Karpas-422 (cell line): ENCODE measurements around the gene GSDME. TPM values are rescaled to one million over a fixed set of nuclear protein-coding genes. Genes with fewer than 3 reads are reported as not detected.

Experiments
- DNase-seq: peaks from one replicate; pipeline ENCODE4 v3.0.0-alpha.2; 2015
- H2AFZ ChIP-seq: fragments of 200-600 bp; sonication (generic); 2 replicates; pipeline ENCODE4 v1.6.1; 2014; ENCODE audit warnings: antibody characterized with exemption, low read length, mixed read lengths
- H3K27ac ChIP-seq: fragments of 200-600 bp; sonication (generic); 2 replicates; pipeline ENCODE4 v1.5.1; 2014; ENCODE audit warnings: mild to moderate bottlenecking, low read length, moderate library complexity
- H3K27me3 ChIP-seq: fragments of 200-600 bp; sonication (generic); 2 replicates; pipeline ENCODE4 v1.6.1; 2014; ENCODE audit warnings: low read length, mixed read lengths
- H3K36me3 ChIP-seq: fragments of 200-600 bp; sonication (generic); 2 replicates; pipeline ENCODE4 v1.6.1; 2014; ENCODE audit warnings: low read length, mixed read lengths; ENCODE audit not compliant: insufficient read depth
- H3K4me1 ChIP-seq: fragments of 200-600 bp; sonication (generic); 2 replicates; pipeline ENCODE4 v1.6.1; 2014; ENCODE audit warnings: mild to moderate bottlenecking, low read length, mixed read lengths
- H3K4me2 ChIP-seq: fragments of 200-600 bp; sonication (generic); 2 replicates; pipeline ENCODE4 v1.6.1; 2014; ENCODE audit warnings: low read length, low read depth, mild to moderate bottlenecking; ENCODE audit not compliant: poor library complexity, severe bottlenecking
- H3K4me3 ChIP-seq: fragments of 200-600 bp; sonication (generic); 2 replicates; pipeline ENCODE4 v1.5.1; 2014; ENCODE audit warnings: mild to moderate bottlenecking, antibody characterized with exemption, low read length, mixed read lengths
- H3K79me2 ChIP-seq: fragments of 200-600 bp; sonication (generic); 2 replicates; pipeline ENCODE4 v1.6.1; 2014; ENCODE audit warnings: mild to moderate bottlenecking, low read length, mixed read lengths
- H3K9ac ChIP-seq: fragments of 200-600 bp; sonication (generic); 2 replicates; pipeline ENCODE4 v1.6.0; 2014; ENCODE audit warnings: low read length
- H3K9me2 ChIP-seq: fragments of 200-600 bp; sonication (generic), shearing (Covaris generic); replicated peaks from 2 replicates; pipeline ENCODE4 v1.6.0; 2014; ENCODE audit warnings: mild to moderate bottlenecking, low read length, moderate library complexity; ENCODE audit not compliant: insufficient read depth
- H3K9me3 ChIP-seq: fragments of 300-700, 200-600 bp; sonication (generic); 2 replicates; pipeline ENCODE4 v1.6.1; 2014; ENCODE audit warnings: low read length, mixed read lengths
- H4K20me1 ChIP-seq: fragments of 200-600 bp; sonication (generic); 2 replicates; pipeline ENCODE4 v1.6.1; 2014; ENCODE audit warnings: mild to moderate bottlenecking, antibody characterized with exemption, low read length, low read depth; ENCODE audit not compliant: insufficient read depth
- total RNA-seq: library from RNA; depleted of rRNA; stranded (reverse); fragments of >200 nt; shearing (Covaris generic); gene quantifications from 2 replicates; pipeline ENCODE4 v1.2.3, GENCODE V29; 2014; ENCODE audit warnings: low replicate concordance

Gene GSDME
- total RNA-seq, 1 experiment from 2014 or later = 6.0 TPM

DNA sequence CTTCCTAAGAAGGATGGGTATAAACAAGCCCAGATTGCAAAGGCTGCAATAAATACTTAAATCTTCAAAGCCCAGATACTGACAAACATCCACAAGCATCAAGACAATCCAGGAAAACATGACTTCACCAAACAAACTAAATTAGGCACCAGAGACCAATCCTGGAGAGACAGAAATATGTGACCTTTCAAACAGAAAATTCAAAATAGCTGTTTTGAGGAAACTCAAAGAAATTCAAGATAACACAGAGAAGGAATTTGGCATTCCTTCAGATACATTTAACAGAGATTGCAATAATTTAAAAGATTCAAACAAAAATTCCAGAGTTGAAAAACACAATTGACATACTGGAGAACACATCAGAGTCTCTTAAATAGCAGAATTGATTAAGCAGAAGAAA, 23.0 kb downstream of the GSDME start:
- Histone ChIP-seq H3K4me3 (no peak overlapping the region), H3K4me1 (peaks cover 2% of the 10 kb centered on the region; the same call in 1 of the 2 replicates), H3K9ac (no peak overlapping the region), H3K79me2 (no peaks in the 10 kb centered on the region), H3K4me2 (no peak overlapping the region), H3K9me2 (no peaks in the 10 kb centered on the region), H4K20me1 (no peaks in the 10 kb centered on the region), H3K9me3 (no peaks in the 10 kb centered on the region), H3K27me3 (no peaks in the 10 kb centered on the region), H3K36me3 (no peaks in the 10 kb centered on the region), H2AFZ (no peak overlapping the region), H3K27ac (no peak overlapping the region)
- DNase-seq = no peak

DNA sequence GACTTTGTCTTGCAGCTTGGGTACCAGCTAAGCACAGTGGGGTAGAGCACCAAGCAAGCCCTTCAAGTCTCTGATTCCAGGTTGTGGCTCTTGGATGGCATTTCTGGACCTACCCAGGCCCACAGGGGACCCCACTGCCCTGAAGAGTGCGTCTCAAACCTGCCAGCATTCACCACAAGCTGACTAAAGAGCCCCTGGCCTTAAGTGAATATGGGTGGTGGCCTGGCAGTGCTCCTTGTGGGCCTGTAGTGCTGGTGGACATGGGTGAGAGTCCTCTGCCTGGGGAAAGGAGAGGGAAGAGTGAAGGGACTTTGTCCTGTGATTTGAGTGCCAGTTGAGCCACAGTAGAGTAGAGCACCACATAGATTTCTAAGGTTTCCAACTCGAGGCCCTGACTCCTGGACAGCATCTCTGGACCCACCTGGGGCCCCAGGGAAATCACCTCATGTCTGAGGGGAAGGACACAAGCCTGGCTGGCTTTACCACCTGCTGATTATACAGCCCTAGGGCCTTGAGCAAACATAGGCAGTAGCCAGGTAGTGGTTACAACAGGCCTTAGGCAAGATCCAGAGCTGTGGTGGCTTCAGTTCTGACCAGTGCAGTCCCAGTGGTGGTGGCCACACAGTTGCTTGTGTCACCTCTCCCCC, 23.7 kb downstream of the GSDME start:
- H3K4me2 ChIP-seq = no peak overlapping the region
- H3K9me3 ChIP-seq = no peaks in the 10 kb centered on the region
- H3K36me3 ChIP-seq = no peaks in the 10 kb centered on the region
- no peak overlapping the region for H3K4me3 ChIP-seq
- no peak overlapping the region for H3K27ac ChIP-seq
- no peak overlapping the region for H2AFZ ChIP-seq
- H4K20me1 ChIP-seq = no peaks in the 10 kb centered on the region
- no peak overlapping the region for H3K9ac ChIP-seq
- H3K27me3 ChIP-seq = no peaks in the 10 kb centered on the region
- DNase-seq = no peak
- no peaks in the 10 kb centered on the region for H3K9me2 ChIP-seq
- H3K79me2 ChIP-seq = no peaks in the 10 kb centered on the region
- H3K4me1 ChIP-seq = no peaks in the 10 kb centered on the region

DNA sequence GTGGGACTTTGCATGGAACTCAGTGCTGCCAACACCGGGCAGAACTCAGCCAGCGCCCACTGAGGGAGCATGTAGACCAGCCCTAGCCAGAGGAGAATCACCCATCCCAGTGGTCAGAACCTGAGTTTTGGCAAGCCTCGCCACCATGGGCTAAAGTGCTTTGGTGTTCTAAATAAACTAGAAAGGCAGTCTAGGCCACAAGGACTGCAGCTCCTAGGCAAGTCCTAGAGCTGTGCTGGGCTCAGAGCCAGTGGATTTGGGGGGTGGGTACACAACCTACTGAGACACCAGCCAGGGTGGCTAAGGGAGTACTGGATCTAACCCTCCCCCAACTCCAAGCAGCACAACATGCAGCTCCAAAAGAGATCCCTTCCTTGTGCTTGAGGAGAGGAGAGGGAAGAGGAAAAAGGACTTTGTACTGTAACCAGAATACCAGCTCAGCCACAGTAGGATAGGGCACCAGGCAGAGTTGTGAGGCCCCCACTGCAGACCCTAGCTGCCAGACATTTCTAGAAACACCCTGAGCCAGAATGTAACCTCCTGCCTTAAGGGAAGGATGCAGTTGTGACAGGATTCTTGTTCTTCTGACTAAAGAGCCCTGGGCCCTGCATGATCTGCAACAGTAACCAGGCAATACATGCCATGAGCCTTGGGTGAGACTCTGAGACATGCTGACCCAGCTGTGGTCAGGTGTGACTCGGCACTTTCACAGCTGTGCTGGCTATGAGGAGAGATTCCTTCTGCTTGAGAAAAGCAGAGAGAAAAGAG, 24.4 kb downstream of the GSDME start:
- H3K4me2 ChIP-seq = no peak overlapping the region
- no peaks in the 10 kb centered on the region for H3K79me2 ChIP-seq
- H3K27ac ChIP-seq = no peak overlapping the region
- no peaks in the 10 kb centered on the region for H3K9me2 ChIP-seq
- H3K27me3 ChIP-seq = no peaks in the 10 kb centered on the region
- DNase-seq = no peak
- H4K20me1 ChIP-seq = no peaks in the 10 kb centered on the region
- no peak overlapping the region for H3K9ac ChIP-seq
- no peaks in the 10 kb centered on the region for H3K4me1 ChIP-seq
- no peaks in the 10 kb centered on the region for H3K36me3 ChIP-seq
- no peaks in the 10 kb centered on the region for H3K9me3 ChIP-seq
- H2AFZ ChIP-seq = no peak overlapping the region
- no peak overlapping the region for H3K4me3 ChIP-seq

DNA sequence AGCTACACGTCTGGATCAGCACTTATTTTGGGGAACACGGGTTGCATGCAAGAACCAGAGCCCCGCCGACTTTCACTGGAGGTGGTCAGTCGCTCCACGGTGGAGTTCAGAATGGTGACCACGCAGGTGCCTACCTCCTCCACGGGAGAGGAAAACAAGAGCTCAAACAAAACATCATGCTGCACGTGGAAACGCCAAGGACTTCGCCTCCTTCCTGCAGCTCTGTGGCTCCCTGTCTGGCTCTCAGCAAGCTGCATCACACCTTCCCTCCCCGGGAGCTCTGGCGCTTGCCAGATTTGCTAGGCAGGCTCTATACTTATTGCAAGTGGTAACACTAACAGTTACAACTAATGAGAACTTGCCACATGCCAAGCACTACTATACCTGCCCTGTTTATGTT, 26.0 kb downstream of the GSDME start:
- Histone ChIP-seq H3K9ac (no peak overlapping the region), H3K79me2 (no peaks in the 10 kb centered on the region), H3K27me3 (no peaks in the 10 kb centered on the region), H3K4me1 (no peaks in the 10 kb centered on the region), H3K4me3 (no peak overlapping the region), H2AFZ (no peak overlapping the region), H3K36me3 (no peaks in the 10 kb centered on the region), H3K9me3 (no peaks in the 10 kb centered on the region), H3K27ac (no peak overlapping the region), H3K4me2 (no peak overlapping the region), H4K20me1 (no peaks in the 10 kb centered on the region), H3K9me2 (no peaks in the 10 kb centered on the region)
- no peak for DNase-seq

DNA sequence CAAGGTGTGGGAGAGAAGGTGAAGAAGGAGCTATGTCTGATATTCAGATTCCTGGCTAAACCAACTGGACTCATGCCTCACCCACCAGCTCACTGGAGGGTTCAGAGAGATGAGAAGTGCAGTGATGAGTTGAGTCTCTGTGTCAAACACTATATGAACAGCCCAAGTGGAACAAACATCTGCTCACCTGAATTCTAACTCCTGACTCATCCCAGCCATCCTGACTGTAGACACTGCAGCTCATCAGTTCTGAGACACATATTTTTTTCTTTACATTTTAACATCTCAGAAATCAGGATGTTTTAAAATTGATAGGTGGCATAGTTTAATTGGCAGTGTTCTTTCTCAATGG, 27.3 kb downstream of the GSDME start:
- H4K20me1 ChIP-seq = no peaks in the 10 kb centered on the region
- H3K9ac ChIP-seq = no peak overlapping the region
- no peaks in the 10 kb centered on the region for H3K4me1 ChIP-seq
- no peak overlapping the region for H3K27ac ChIP-seq
- H3K4me2 ChIP-seq = no peak overlapping the region
- H3K27me3 ChIP-seq = no peaks in the 10 kb centered on the region
- H3K4me3 ChIP-seq = no peak overlapping the region
- no peak overlapping the region for H2AFZ ChIP-seq
- H3K36me3 ChIP-seq = no peaks in the 10 kb centered on the region
- no peaks in the 10 kb centered on the region for H3K79me2 ChIP-seq
- no peaks in the 10 kb centered on the region for H3K9me3 ChIP-seq
- no peak for DNase-seq
- no peaks in the 10 kb centered on the region for H3K9me2 ChIP-seq

DNA sequence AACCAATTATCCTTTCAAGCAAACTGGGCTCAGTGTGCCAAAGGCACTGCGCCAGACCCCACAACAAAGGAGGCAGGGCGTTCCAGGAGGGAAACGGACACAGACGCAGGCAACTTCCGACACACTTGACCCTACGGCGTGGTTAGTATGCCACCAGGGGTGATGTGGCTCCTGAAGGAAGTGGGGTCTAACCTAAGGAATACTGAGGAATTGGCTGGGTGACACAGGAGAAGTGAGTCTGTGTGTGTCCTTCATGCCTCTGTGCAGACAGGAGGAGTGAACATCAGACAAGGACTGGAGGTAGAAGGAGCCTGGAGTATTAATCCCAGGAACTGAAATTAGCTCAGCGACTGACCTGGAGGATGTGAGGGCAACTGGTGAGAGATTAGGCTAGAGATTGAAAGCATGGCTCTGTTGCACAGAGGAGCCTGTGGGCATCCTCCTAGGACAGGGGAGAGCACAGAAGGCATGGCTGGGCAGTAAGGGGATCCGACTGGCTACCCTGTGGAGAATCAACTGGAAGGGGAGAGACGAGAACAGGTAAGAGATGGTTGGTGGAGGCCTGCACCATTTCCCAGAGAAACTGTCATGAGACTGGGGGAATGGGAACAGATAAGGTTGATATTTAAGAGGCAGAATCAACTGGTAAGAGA, 27.8 kb downstream of the GSDME start:
- H3K4me2 ChIP-seq = no peak overlapping the region
- H3K4me1 ChIP-seq = no peaks in the 10 kb centered on the region
- no peaks in the 10 kb centered on the region for H3K36me3 ChIP-seq
- H3K27me3 ChIP-seq = no peaks in the 10 kb centered on the region
- H3K9me2 ChIP-seq = no peaks in the 10 kb centered on the region
- H4K20me1 ChIP-seq = no peaks in the 10 kb centered on the region
- no peak overlapping the region for H3K4me3 ChIP-seq
- H3K9me3 ChIP-seq = no peaks in the 10 kb centered on the region
- H2AFZ ChIP-seq = no peak overlapping the region
- no peak for DNase-seq
- H3K9ac ChIP-seq = no peak overlapping the region
- H3K79me2 ChIP-seq = no peaks in the 10 kb centered on the region
- H3K27ac ChIP-seq = no peak overlapping the region

DNA sequence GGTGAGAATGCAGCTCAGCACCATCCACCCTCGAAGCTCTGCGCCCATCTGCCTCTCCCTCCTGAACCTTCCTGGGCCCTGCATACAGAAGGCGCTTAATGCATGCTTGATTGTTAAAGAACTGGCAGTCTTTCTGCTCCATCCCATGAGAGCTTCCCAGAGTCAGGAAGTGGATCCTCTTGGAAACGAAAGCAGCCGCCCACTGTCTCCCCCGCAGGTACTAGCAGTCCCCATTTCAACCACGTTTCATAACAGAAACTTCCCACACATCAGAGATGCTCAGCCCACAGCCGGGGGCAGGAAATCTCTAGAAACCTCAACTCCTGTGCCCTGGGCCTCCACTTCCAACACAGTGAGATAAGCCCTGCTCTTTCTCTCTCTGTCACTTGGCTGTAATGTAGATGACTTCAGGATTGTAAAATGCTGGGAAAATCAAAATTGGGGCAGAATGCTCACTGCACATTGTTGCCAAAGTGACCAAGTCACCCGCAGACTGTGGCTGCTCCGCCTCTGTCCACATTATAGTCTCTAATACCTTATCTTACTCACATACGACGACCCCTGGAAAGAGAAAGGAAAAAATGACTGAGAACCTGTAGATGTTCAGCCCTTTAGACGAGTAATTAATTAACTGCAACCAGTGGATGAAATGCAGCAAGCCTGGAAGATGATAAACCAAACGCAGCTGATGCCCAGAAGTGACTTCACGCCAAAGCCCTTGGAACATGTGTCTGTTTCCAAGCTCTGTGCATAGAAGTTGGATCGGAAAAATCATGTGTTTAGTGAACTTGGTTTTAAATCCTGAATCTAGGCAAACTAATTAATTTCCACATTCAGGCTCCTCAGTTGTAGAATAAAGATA, 28.5 kb downstream of the GSDME start:
- Histone ChIP-seq H3K9me3 (no peaks in the 10 kb centered on the region), H3K27ac (no peak overlapping the region), H3K9ac (no peak overlapping the region), H3K27me3 (no peaks in the 10 kb centered on the region), H3K4me1 (peaks cover 2% of the 10 kb centered on the region), H3K79me2 (no peaks in the 10 kb centered on the region), H3K9me2 (no peaks in the 10 kb centered on the region), H3K36me3 (no peaks in the 10 kb centered on the region), H3K4me3 (no peak overlapping the region), H2AFZ (no peak overlapping the region), H4K20me1 (no peaks in the 10 kb centered on the region; the same call in 1 of the 2 replicates), H3K4me2 (no peak overlapping the region)
- no peak for DNase-seq

DNA sequence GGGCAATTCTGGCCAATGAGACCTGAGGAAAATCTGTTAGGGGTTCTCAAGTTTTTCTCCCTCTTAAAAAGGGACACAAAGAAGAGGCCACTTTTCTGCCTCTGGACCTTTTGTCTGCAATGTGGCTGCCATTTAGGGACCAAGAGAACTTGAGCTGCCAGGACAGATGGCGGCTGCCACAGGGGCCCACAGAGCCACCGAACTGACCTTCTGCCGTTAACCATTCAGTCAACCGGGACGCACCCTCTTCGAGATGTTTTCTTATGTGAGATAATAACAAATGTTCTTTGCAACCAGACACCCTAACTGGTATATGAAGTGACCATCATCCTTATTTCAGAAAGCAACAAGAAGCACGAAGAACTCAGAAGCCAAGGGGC, 29.2 kb downstream of the GSDME start:
- Histone ChIP-seq H2AFZ (no peak overlapping the region), H3K9me2 (no peaks in the 10 kb centered on the region), H3K36me3 (no peaks in the 10 kb centered on the region), H3K9me3 (no peaks in the 10 kb centered on the region), H3K27ac (no peak overlapping the region), H3K9ac (no peak overlapping the region), H3K4me1 (peaks cover 8% of the 10 kb centered on the region), H3K79me2 (no peaks in the 10 kb centered on the region), H3K27me3 (no peaks in the 10 kb centered on the region), H3K4me2 (no peak overlapping the region), H4K20me1 (no peaks in the 10 kb centered on the region; the same call in 1 of the 2 replicates), H3K4me3 (no peak overlapping the region)
- DNase-seq = no peak
